Epithelial cell of alveolus of lung (primary cell): Measurements from ENCODE around the gene GPR22. TPM values are rescaled to one million over a fixed set of nuclear protein-coding genes. Genes with fewer than 3 reads are reported as not detected.

Experiments
- total RNA-seq: library from RNA; depleted of rRNA; stranded (reverse); fragments of >200 nt; gene quantifications from 2 replicates; pipeline ENCODE4 v1.2.1, GENCODE V29; 2015

The GPR22 gene, protein sequence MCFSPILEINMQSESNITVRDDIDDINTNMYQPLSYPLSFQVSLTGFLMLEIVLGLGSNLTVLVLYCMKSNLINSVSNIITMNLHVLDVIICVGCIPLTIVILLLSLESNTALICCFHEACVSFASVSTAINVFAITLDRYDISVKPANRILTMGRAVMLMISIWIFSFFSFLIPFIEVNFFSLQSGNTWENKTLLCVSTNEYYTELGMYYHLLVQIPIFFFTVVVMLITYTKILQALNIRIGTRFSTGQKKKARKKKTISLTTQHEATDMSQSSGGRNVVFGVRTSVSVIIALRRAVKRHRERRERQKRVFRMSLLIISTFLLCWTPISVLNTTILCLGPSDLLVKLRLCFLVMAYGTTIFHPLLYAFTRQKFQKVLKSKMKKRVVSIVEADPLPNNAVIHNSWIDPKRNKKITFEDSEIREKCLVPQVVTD
- total RNA-seq: not detected in 2 replicates

DNA sequence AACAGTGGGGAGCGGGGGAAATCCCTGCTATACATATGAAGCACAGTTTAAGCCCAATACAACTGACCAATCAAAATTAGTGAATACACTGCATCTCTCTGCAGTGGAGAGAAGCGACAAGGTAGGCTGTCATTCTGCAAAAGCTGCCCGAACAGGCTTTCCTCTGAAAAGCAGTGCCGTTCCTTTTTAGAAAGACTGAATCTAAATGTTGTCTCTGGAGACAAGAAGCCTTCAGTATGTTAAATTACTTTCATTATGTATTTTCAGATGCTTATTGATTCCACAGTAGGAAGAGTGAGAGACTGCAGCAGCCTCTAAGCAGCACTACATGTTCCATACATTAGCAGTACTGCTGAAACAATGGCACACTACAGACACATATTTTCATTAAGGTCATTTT lies at the start of gene GPR22:
Gene GPR22 (plus strand): TSS at position 129 of the 400 bp plus-strand sequence. CDS start 4,004 bp downstream, outside the sequence.

Other genes with a start within 250 kb of the GPR22 start
- 29.8 and 30.0 TPM in 2 replicates for gene COG5, start 93.9 kb downstream of the GPR22 start, total RNA-seq
- 6.9 and 16.7 TPM in 2 replicates for gene DUS4L, start 93.9 kb downstream of the GPR22 start, total RNA-seq
- gene BCAP29, start 110.2 kb downstream of the GPR22 start, total RNA-seq: 45.0 and 82.4 TPM in 2 replicates
- 0.40 and 0.78 TPM in 2 replicates for gene SLC26A4, start 190.8 kb downstream of the GPR22 start, total RNA-seq